Stimulated activated CD4-positive, alpha-beta T cell treated with anti-CD3 and anti-CD28 coated beads, Interleukin-1b, Interleukin-23, amount 100 ng/mL, for 1 hour (primary cell): ENCODE data around the gene SET.
A peak's percentile ranks its signal among the peaks of the same experiment; 100 is the strongest.

ENCODE experiments used
- DNase-seq, 2 donors: peaks; one replicate each; pipeline ENCODE4 v3.0.0-alpha.2; 2020; ENCODE audit warnings: low read depth in 2 of 2

The SET gene

GRCh38 chr9:128712451-128713410, 23.7 kb downstream of the SET start:
- no peak for DNase-seq

DNA sequence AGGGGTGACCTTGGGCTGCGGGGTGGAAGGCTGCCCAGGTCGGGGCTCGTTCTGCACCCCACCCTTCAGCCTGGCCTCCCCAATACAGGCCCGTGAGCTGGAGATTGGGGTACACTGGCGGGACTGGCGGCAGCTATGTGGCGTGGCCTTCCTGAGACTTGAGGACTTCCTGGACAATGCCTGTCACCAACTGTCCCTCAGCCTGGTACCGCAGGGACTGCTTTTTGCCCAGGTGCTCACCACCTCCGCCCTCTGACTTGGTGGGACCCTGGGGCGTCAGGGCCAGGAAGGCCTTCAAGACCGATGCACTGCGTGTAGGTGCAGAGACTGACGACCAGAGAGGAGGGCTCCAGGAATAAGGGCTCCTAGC, 24.4 kb downstream of the SET start:
- DNase-seq: no peak

DNA sequence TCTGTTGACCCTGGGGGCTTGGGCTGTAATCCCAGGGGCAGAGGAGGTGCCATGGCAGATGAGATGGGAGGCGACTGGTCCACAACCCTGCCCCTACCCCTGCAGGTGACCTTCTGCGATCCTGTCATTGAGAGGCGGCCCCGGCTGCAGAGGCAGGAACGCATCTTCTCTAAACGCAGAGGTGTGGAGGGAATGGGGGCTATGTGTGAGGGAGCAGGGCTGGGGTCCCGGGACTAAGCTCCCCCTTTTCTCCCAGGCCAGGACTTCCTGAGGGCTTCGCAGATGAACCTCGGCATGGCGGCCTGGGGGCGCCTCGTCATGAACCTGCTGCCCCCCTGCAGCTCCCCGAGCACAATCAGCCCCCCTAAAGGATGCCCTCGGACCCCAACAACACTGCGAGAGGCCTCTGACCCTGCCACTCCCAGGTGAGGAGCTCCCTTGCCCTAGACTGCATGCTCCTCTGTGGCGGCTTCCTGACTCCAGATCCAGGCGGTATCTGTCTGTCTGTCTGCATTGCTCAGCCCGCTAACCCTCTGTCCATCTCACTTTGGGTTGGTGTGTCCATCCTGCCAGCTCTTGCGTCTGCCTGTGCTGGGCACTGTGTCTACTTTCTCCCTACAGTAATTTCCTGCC, 25.0 kb downstream of the SET start:
- DNase-seq: no peak

GRCh38 chr9:128714586-128715435, 25.8 kb downstream of the SET start:
- DNase-seq: no peak

DNA sequence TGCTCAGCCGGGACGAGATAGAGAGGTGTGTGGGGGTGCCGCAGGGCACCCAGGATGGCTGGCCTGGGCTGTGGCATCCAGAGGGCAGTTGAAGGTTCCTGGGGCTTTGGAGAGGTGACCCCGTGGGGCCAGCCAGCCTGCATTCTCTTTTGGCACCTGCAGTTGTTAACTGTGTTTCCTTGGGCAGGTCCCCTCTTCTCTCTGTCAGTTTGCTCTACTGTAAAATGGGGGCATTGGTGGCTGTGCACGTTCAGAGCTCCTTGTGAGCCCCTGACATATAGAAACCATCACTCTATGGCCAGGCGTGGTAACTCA, 26.4 kb downstream of the SET start:
- no peak for DNase-seq

DNA sequence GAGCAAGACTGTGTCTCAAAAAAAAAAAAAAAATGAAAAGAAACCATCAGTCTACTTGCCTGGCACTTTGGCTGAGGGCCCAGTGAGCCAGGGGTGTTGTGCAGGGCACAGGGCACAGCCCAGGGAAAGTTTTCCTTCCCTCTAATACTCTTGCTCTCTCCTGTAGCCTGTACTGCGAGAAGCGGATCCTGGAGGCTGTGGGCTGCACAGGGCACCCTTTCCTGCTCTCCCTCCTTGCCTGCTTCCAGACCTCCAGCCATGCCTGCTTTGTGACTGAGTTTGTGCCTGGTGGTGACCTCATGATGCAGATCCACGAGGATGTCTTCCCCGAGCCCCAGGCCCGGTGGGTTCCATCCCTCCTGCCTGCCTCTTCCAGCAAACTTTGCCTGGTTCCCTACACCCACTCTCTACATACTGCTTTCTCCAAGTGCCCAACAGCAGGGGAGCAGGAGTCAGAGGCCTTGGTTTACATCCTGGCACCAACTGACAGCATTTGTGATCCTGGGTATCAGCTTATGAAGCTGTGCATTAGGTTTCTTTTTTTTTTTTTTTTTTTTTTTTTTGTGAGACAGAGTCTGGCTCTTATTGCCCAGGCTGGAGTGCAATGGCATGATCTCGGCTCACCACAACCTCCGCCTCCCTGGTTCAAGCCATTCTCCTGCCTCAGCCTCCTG, 27.7 kb downstream of the SET start:
- no peak for DNase-seq

- no peak for DNase-seq
Measured at GRCh38 chr9:128718047-128718446, 29.0 kb downstream of the SET start.

- no peak for DNase-seq
Measured at GRCh38 chr9:128718475-128718874, 29.5 kb downstream of the SET start.

- no peak for DNase-seq
Measured at GRCh38 chr9:128719919-128720605, 31.0 kb downstream of the SET start.

DNA sequence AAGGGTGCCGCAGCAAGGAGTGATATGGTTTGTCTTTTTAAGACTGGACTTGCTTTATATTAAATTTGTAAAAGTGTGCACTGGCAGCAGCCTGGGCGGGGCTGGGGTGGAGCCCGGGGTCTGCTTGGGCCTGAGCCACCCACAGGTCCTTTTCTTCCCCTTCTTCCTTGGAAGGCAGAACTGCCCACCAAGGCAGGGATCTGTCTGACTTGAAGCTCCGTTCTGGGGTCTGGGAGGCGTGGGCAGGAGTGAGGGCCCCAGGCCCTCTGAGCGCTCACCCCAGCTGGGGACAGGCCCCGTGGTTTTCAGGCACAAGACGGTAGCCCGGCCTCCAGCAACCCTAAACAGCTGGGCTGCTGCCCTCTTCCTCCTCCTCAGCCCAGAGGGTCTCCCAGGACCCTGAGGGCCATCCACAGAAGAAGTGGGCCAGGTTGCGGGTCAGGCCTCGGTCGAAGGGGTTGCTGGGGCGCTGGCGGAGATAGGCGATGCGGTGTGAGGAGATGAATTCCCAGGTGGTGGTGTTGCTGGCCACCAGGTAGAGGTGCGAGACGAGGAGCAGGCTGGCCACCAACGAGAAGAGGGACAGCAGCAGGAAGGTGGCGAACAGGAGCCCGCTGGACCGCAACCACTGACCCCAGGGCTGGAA, 31.9 kb downstream of the SET start:
- DNase-seq: no peak

- no peak for DNase-seq
Measured at GRCh38 chr9:128721487-128722010, 32.5 kb downstream of the SET start.

DNA sequence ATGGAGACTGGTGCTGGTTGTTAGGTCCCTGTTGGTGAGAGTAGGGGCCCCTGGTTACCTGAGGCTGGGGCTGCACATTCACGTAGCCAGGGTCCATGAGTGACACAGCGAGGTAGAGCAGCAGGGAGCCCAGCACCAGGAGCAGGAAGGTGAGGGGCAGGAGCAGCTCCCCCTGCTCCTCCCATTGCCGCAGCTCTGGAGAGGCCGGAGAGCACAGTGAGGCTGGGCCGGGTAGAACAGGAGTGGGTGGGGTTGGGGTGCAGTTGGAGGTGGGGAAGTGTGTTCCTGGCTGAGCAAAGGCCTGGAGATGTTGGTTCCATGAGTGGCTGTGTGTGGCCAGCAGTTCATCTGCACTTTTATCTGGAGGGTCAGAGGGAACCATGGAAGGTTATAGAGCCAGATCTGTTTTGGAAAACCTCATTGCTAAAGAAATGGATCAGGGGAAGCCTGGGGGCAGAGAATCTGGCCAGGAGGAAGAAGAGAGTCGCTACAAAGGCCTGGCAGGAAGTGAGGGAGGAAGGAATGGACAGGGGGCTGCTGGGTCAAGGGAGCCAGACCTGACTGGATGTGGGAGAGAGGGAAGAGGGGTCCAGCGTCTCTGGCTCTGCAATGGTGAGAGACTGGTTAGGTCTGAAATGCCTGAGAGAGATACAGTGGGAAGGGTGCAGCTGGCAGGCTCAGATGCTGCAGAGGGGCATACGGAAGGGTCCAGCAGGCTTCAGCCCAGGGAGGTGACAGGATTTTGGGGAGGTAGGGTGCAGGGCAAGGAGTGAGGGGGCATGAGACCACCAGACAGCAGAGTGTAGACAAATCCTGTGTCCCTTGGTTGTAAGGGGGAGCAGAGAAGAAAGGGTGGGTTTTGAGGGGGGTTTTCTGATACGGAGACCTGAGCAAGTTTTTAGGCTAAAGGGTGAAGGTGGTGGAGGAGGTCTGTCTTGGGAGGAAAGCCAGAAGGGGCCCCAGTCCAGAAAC, 33.6 kb downstream of the SET start:
- DNase-seq: no peak

DNA sequence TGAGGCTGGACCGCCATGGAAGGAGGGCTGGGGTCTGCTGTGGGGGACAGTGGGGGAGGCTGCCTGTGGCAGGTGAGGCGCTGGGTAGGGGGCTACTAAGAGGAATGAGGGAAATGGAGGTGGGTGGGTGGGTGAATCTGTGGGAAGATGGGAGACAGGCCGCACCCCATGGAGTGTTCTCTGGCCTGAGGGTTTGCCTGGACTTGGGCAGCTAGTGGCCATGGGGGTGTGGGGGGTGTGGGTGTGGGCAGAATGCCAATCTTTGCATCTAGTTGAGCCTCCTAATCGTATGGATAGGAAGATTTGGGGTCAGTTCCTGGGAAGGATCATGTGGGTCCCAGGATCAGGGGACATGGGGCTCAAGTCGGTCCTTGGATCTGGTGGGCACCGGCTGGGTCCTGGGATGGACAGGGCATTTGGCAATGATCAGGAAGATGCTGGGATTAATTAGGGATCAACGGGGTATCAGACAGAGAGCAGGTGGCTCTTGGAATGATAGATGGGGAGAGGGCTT, 34.4 kb downstream of the SET start:
- no peak for DNase-seq

DNA sequence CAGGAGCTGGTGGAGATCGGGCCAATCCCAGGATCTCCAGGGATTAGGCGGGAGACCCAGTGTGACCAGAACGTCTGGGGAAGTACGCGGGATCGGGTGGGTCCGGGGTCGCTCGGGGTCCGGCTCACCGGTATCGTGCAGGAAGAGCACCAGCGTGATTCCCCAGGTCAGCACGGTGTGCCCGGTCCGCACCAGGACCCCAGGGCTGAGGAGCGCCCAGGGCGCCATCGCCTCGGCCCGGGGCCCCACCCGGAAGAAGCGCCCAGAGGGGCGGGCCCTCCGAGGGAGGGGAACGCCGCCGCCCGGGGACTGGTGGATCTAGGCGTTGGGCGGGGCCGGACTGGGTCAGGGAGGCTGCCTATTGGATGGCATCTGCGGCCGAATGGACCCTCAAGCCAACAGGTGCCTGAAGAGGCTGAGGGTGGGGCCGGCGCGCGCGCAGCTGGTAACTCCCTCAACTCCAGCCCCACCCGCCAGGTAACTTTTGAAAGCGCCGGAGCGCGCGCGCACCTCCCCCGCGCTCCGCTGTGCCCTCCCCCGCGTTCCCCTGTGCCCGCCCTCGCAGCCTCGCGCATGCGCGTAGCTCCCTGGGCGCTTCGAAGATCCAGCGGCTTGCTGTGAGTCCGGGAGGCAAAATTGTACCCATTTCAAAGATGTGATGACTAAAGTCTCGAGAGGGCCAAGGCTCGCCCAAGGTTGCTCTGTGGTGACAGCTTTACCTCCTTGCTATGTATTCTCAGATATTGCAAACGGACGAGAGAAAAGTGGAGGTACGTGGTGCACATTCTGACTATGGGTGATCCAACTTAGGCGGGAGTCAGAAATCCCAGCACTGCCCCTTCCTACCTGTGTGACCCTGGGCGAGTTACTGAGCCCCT, 35.1 kb downstream of the SET start, which contains the start of gene ZDHHC12:
Gene ZDHHC12, minus strand, starts transcription at position 262 of the 878 bp plus-strand sequence. Its CDS starts 34 bp downstream, at position 228.
- peak; percentile 95 to 99 for DNase-seq

GRCh38 chr9:128724744-128725211, 35.8 kb downstream of the SET start:
- no peak for DNase-seq

DNA sequence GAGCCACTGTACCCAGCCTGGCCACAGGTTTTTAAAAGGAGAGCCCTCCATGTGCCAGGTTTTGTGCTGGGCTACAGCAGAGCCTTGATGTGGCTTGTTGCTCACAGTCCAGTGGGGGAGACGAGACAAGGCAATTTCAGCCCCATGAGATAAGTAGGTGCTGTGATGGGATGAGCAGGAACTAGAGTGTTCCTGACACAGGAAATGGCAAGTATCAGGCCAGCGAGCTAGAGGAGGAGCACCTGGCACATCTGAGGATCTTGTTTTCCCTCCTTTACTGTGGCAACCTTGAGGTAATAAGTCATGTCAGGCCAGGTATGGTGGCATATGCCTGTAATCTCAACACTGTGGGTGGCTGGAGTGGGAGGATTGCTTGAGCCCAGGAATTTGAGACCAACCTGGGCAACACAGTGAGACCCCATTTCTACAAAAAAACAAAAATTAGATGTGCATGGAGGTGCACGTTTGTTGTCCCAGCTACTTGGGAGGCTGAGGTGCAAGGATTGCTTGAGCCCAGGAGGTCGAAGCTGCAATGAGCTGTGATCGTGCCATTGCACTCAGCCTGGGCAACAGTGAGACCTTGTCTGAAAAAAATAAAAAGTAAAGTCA, 38.7 kb downstream of the SET start:
- no peak for DNase-seq

DNA sequence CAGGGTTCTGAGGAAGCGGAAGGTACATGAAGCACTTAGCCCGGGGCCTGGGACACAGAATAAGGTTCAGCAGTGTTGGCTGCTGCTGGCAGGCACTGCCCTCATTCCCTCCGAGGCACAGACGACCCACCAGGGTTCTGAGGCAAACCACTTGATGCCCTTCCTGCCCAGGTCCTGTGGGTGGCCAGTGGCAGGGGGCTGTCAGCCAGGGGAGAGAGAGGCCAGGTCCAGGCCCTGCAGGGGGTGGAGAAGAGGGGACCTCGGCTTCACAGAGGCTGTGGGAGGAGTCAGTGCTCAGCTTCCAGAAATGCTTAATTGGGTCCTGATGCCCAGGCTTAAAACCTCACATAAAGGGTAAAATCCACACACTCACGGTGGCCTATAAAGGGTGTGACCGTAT, 39.3 kb downstream of the SET start:
- DNase-seq: no peak
